NCI-H2196 treated with DMSO at 0.1 percent for 48 hours (cell line): ENCODE data around the gene PRR20D.
"Not testable (repeated sequence)": the region's sequence is repeated elsewhere in the genome, so short reads cannot be mapped to it uniquely, and the experiment has no call there.

Experiments used
- DNase-seq: peaks from one replicate; lab custom pipeline; 2025; ENCODE audit not compliant: unreplicated experiment; lab: John Stamatoyannopoulos, UW

The PRR20D gene

DNA sequence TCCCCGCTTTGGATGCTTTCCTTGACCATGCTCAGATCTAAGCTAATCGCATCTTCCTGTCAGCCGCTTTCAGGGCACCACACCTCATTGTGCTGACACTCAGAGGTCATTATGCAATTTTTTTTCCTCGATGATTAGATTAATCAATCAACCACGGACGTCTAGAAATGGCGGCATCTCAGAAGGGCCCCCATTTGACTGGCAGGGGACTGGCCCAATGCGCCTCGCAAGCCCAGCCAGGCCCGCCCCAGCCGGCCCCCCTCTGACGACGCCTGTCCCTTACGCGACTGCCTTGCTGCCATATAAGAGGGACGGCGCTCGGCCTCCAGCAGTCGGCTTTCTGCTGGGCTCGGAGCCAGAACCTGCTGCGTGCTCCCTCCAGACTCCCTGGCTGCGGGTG lies at the start of gene PRR20D:
Gene PRR20D, plus strand, starts transcription at position 301 of the 400 bp plus-strand sequence. CDS start 387 bp downstream, outside the sequence.
- DNase-seq: not testable (repeated sequence)

GRCh38 chr13:57114945-57115344 lies 45.5 kb upstream of the PRR20D start:
- no peak for DNase-seq

DNA sequence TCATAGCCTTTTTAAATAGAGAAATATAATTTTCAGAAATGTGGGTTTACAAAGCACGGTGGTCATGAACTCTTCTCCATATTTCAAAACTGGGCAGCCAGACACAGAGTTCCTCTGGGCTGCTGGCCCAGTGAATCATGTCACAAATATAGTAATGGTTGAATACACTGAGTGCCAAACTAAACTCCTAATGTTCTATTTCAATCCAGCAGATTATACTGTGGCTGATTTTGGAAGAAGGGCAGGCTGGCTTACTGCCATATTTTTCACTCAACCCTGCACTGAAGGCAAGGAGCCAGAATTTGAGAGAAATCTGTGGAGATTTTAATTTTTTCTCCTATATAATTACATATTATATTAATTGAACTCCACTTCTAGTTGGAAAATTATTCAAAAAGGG lies 36.8 kb upstream of the PRR20D start:
- no peak for DNase-seq

- DNase-seq: no peak
These were observed 31.5 kb upstream of the PRR20D start for GRCh38 chr13:57128909-57129308.

- DNase-seq: no peak
These were observed 24.3 kb upstream of the PRR20D start for GRCh38 chr13:57136093-57136492.

GRCh38 chr13:57137585-57137984 lies 22.8 kb upstream of the PRR20D start:
- no peak for DNase-seq

DNA sequence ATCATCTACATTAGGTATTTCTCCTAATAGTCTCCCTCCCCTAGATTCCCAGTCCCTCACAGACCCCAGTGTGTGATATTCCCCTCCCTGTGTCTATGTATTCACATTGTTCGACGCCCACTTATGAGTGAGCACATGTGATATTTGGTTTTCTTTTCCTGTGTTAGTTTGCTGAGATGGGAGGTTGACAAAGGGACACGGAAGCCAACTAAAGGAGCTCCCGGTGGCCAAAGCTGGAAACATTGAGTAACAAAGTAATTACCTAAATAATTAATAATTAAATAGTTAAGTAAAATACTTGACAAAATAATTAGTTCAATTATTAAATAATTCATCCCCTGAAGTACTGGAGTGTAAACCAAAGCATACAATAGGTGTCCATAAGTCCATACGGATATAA lies 21.4 kb upstream of the PRR20D start:
- DNase-seq: no peak

DNA sequence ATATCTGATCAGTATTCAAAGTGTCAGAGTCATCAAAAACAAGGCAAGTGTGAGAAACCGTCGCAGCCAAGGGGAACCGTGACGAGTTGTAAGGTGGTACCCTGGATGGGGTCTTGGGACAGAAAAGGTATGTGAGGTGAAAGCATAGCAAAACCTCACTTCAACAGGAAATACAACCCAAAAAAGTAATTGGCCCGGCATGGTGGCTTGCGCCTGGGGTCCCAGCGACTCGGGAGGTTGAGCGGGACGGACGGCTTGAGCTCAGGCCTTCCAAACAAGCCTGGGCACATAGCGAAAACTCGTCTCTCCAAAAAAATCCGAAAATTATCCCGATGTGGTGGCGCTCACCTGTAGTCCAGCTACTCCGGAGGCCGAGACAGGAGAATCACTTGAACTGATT lies 20.7 kb upstream of the PRR20D start:
- DNase-seq: not testable (repeated sequence)

GRCh38 chr13:57140235-57140968 lies 20.0 kb upstream of the PRR20D start, which contains the start of gene PRR20A:
TSS of gene PRR20A (plus strand) at chr13:57140918. CDS start at chr13:57141305, 387 bp downstream.
- not testable (repeated sequence) for DNase-seq

DNA sequence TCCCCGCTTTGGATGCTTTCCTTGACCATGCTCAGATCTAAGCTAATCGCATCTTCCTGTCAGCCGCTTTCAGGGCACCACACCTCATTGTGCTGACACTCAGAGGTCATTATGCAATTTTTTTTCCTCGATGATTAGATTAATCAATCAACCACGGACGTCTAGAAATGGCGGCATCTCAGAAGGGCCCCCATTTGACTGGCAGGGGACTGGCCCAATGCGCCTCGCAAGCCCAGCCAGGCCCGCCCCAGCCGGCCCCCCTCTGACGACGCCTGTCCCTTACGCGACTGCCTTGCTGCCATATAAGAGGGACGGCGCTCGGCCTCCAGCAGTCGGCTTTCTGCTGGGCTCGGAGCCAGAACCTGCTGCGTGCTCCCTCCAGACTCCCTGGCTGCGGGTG lies 13.2 kb upstream of the PRR20D start, which contains the start of gene PRR20B:
Gene PRR20B, plus strand, starts transcription at position 301 of the 400 bp plus-strand sequence. CDS start 387 bp downstream, outside the sequence.
- not testable (repeated sequence) for DNase-seq

DNA sequence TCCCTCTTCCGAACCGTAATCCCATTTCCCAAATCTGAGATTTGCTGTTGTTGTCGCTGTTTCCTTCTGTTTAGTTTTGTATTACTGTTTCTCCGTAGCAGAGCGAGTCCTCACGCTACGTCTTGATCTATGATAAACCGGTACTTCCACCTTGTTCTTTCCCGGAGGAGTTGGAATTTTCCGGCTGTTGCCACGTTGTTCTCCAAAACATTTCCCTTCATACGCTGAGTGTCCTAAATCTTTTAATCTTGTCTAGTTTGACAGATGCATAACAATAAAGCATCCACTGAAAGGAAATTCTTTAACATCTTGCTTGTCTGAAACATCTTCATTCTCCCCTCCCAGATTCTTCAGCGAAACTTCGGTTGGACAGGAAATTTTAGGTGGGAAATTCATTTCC lies 12.3 kb upstream of the PRR20D start:
- DNase-seq: not testable (repeated sequence)

GRCh38 chr13:57153761-57154160 lies 6.7 kb upstream of the PRR20D start, which contains the start of gene PRR20C:
TSS of gene PRR20C (plus strand) at chr13:57154061. CDS start at chr13:57154448, 387 bp downstream.
- not testable (repeated sequence) for DNase-seq

DNA sequence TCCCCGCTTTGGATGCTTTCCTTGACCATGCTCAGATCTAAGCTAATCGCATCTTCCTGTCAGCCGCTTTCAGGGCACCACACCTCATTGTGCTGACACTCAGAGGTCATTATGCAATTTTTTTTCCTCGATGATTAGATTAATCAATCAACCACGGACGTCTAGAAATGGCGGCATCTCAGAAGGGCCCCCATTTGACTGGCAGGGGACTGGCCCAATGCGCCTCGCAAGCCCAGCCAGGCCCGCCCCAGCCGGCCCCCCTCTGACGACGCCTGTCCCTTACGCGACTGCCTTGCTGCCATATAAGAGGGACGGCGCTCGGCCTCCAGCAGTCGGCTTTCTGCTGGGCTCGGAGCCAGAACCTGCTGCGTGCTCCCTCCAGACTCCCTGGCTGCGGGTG lies 6.5 kb downstream of the PRR20D start, which contains the start of gene PRR20E:
Gene PRR20E, plus strand, starts transcription at position 301 of the 400 bp plus-strand sequence. CDS start 387 bp downstream, outside the sequence.
- not testable (repeated sequence) for DNase-seq

DNA sequence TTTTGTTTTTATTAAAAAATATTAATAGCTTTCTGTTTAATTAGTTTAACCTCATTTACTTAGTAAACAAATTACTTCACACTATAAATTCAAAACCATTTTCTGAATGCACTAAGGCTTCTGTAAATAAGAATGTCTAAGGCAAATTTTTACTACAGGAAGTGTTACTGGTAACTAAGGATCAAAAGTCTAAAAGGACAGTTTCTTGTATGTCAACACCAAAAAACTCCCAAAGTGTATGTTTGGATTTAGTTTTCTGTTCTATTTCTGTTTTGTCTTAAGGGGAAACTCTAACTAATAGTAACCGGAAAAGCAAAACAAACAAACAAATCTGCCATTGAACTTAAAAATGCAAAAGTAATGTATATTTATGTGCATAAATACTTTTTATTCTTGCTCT lies 31.2 kb downstream of the PRR20D start:
- DNase-seq: no peak

- DNase-seq: no peak
These were observed 52.6 kb downstream of the PRR20D start for GRCh38 chr13:57212989-57213388.
